Stimulated activated CD8-positive, alpha-beta memory T cell treated with anti-CD3 and anti-CD28 coated beads, Interleukin-15, amount 100 ng/mL, for 1 hour (primary cell): ENCODE data around the gene ZBTB44.
"Not testable (repeated sequence)": the region's sequence is repeated elsewhere in the genome, so short reads cannot be mapped to it uniquely, and the experiment has no call there.

Experiments used
- DNase-seq: peaks from one replicate; pipeline ENCODE4 v3.0.0-alpha.2; 2020; ENCODE audit warnings: low read depth

The ZBTB44 gene

DNA sequence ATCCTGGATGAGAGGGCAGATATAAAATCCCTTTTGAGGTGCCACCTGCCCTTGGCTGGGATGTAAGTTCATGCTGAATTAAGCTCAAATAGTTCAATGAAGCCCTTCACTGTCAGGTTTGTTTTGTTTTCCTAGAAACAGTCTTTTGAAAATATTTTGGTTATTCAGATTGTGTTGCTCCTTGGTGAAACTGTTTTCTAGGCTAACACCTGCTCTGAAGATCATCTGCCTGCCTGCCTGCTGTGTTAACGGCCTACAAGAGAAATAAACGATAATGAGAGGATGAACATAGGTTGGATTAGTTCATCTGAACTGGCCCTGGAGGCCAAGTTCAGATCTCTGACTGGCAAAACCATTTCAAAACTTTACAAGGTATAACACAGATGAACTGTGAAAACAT lies 67.4 kb downstream of the ZBTB44 start:
- DNase-seq = no peak

DNA sequence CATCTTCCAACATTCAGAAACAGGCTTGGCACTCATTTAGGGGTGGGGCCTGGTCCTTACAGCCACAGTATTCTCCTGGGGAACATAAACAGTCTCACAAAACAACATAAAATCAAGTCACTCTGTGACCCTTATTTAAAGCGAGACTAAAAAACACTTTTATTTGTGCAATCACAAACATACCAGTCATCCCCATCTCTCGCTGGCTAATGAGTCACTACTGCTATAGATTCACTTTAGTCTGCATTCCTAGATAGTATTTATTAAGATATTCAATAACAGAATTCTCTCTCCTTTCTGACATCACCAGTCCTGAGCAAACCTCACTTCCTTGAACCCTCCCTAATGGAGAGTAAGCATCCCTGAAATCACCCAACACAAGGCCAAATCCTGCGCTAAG lies 68.0 kb downstream of the ZBTB44 start:
- DNase-seq = no peak

DNA sequence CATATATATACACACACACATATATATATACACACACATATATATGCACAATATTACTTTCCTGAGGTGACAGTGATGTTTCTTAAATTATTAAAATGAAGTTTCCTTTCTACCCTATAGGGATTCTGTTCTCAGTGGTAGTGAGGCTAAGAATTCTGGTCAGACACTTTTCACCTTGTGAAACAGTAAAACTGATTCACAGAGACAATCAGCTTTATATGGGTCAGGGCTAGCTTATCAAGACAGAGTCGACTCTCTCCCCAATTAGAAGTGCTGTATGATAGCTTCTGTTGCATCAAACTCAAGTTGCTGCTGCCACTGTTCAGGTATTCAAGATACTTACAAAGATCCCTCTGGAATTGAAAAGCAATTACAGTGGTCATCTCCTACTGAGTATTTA lies 68.4 kb downstream of the ZBTB44 start:
- DNase-seq = no peak

DNA sequence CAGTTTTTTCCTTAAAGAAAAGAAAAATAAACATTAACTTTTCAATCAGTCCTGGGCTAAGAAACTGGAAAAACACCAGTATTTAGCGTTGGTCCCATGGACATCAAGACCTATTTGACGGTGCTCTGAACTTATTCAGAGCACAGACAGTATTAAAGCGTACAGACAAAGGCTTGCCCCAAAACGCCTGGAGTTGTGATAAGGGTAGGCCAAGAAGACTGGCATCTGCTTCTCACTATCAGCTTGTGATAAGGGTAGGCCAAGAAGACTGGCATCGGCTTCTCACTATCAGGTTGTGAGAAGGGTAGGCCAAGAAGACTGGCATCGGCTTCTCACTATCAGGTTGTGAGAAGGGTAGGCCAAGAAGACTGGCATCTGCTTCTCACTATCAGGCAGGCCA lies 69.3 kb downstream of the ZBTB44 start:
- DNase-seq = not testable (repeated sequence)

DNA sequence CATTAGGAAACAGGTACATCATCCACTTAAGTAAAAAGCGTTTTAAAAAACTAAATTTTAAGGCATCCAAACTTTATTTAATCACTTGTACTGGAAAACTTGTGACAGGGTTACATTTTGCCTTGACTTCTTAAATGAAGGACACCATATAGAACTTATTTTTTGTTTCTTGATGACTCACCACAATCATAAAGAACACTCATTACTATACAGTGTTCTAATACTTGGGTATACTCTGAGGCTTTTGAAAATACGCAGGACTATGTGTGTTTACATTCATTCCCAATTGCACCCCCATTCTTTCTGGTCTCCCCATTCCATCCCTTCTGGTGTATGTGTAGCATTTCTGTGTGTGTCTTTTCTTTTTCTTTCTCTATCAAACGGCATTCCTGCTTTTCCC lies 69.9 kb downstream of the ZBTB44 start:
- no peak for DNase-seq

DNA sequence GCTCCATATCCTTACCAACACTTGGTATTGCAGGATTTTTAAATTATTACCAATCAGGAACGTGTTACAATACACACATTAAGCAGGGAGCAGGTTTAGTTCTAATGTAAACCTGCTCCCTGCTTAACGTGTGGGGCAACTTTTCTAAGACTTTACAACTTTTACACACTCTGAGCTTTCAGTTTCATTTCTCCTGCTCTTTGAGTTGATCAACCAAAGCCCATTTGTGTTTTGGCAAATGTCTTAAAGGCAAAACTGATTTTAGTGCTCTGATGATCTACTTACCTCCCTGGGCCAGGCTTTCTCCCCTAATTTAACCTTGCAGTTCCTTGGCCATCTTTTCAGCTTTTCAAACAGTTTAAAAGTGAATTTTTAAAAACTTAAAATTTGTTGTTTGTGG lies 70.9 kb downstream of the ZBTB44 start:
- DNase-seq = no peak

DNA sequence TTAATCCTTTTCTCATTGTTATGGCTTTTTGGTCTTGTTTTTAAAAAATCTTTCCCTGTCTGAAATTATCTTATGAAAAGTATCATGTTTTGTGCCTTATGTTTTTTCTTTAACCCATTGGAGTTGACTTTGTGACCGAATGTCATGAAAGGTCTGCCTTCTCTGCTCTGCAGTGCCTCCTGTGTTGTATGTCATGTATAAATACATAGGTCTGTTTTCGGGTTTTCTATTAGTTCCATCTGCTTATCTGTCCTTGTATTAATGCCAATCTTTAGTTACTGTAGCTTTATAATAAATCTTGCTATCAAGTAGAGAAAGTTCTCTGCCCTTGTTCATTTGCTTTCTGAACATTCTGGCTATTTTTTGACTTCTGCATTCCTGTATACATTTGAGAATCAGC lies 73.0 kb downstream of the ZBTB44 start:
- DNase-seq = no peak

DNA sequence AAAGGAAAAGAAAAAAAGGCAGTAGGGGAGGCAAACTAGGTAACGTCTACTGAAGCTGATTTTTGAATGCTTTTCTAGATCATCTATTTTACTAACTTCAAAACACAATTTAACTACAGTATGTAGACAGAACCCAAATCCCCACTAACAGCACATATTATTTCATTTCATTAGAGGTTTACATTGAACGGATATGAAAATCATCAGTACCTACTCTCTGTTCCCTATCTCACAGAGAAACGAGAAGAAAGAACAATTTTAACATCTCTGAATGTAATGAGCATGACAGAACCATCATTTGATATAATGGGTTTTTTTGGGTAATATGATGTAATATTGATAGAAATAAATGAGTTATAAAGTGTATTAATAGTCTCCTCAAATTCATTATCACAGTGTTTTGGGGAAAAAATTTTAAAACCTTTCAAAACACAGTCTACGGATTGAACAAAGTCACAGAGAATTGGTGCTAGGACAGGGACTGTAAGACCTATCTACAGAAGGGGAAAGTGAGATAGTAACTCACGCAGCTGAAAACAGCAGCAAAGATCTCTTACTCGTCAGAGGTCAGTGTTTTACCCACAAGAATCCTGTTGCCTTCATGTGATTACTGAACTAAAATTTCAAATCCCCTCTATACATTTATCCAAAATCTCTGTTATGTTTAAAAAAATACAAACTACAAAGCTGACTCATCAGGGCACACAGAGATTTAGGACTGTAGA lies 77.3 kb downstream of the ZBTB44 start:
- no peak for DNase-seq

DNA sequence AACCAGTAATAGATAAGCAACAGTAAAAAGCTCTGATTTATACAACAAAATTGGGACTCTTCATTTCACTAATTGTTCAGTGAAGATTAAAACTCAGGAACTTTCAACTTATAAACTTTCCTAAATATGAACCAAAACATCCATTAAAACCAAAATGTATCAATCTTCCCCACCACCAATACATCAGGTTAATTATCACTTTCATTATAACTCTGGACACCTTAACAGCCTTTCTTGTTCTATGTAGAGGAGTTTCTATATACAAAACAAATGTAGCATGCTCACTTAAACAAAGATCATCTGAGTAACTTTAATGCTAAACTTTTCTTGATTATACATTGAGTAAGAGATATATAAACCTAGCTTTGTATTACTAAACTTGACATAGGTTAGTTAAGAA lies 80.4 kb downstream of the ZBTB44 start:
- DNase-seq = no peak

DNA sequence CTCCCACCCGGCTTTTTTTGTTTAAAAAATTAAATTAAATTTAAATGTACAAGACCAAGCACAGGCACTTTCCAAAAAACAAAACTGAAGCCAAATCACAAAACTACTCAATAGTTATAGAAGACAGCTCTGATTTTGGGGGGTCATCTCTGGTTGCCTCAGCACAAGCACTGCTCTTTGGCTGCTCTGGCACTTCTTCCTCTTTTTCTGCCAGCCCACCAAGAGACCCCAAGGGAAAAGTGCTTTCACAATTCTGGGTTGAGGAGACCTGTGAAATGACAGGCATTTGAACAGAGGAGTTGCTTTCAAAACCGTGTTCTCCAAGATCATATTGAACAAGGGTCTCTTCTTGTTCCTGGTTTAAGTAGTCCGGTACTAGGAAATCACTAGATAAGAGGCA lies 80.8 kb downstream of the ZBTB44 start:
- not testable (repeated sequence) for DNase-seq

DNA sequence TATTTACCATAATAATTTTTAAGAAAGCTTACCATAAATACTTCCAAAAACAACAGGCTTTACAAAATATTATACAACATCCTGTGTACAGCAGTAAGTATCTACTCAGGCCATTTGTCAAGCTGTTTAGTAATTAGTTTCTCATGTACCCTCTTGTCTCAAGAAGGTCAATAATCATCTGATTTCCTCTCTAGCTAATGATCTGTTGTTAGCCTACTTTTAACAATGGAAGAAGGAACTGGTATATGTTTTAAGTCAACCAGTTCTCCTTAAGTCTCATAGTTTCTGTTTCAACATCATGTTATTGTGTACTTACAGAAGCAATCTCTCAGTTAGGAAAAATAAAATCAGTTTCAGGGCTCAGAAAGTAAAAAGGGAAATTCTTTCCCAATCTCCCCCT lies 81.2 kb downstream of the ZBTB44 start:
- not testable (repeated sequence) for DNase-seq

DNA sequence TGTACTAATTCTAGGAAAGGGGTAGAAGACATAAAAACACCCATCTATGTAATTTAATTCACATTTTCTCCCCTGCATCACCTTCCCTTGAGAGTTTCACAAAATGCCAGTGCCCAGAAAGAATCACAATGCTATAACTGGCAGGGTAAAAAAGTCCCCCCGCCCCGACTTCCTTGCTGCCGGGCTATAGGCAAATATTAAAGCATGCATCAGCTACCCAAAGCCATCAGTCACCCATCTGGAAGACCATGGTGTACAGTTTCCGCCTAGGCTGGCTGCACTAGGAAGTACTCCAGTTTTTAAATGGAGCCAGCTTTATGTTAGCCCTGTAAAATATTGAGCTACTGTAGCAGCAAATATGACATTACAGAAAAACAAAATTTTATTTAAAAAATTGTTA lies 87.3 kb downstream of the ZBTB44 start:
- DNase-seq = no peak

DNA sequence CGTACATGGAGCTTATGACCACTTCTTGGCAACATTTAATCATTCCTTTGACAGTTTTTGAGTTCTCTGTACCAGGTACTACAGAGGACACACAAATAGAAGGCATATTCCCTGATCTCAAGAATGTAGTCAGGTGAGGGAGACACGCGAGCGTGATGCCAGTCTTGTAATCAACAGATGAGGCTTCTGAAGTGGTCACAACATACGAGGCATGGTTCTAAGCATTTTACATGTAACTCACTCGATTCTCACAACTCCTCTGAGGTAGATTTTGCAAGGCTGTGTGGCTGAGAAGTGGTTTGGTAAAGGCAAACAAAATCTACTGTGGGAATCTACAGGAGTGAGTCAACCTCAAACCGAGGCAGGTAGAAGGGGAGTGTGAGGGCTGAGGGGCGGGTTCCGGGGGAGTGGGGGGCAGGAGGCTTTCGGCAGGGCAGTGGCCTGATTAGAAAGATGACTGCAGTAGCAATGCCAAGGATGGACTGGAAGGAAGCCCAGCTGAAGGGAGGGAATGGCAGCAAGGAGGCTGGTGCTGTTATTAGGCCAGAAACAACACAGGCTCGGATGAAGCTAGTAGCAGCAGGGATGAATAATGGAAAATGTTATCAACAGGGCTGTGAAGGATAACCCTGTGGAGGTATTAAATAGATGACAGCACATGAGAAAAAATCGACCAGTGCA lies 91.3 kb downstream of the ZBTB44 start:
- no peak for DNase-seq

DNA sequence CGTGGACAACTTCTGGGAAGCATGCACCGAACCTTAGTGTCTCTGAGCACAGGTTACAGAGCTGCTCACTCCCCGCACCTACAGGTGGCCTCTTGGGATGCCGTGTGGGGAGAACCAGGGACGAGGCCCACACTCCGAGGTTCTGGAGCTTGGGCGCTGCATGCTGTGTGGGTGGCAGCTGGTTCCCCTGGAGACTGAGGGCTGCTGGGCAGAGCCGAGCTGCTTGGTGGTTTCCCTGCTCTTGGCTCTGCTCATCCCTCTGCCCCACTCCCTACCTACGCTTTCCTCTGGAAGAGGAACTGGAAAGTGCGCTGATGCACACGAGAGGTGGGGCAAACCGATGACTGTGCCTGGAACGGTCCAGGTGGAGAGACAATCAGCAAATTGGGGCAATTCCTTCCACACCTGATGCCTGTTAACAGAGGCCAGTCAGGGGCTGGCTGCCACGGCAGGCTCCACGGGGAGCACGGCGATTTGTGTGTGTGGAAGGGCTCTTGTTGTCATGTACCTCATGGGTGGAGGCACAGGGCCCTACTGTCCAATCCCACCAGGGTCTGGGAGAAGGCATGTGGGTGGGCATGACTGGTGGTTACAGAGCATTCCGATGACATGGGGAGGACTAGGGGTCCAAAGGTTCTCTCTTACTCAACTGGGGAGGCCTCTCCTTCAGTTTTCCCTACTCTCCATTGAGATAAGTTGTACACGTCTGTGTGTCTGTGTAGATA lies 94.2 kb downstream of the ZBTB44 start:
- DNase-seq = no peak

DNA sequence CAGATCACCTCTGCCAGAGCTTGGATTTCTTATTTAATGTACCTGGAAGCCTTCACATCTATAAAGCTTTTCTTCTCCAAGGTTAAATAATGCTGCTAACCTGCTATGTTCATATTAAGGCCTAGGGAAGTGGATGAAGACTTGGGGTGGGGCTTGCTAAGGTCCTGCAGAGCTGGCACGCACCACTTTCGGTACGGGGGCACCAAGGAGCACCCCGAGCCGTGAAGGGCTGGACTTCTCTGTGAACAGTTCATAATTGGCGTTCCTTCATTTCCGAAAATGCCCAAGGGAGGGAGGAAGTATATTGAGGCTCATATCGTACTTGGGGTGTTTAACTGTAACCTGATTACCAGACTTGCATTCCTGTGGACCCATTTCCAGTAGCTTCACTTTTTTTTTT lies 95.6 kb downstream of the ZBTB44 start:
- no peak for DNase-seq

DNA sequence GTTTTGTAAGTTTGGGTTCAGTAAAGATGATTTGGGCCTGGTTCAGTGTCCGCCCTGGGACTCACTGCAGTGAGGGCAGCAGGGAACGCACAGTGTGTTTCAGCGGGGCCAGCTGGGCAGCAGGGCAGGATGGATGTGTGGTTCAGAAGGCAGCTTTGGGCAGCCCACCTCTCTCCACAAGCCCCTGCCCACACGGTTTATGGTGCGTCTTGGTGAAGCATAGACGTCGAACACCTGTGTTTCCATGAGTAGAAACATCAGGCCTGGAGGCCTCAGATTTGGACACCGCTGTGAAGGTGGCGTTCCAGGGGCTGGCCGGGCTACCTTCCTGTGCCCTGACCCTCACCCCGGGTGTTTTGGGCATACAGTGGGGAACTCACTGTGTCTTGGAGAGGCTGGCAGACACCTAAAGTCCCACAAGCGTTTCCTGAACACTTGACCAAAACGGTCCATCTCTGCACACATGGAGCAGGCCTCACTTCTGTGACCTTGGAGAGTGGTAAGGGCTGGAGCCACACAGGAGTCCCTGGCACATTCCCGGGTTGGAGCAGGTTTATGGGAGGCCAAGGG lies 96.1 kb downstream of the ZBTB44 start:
- no peak for DNase-seq

DNA sequence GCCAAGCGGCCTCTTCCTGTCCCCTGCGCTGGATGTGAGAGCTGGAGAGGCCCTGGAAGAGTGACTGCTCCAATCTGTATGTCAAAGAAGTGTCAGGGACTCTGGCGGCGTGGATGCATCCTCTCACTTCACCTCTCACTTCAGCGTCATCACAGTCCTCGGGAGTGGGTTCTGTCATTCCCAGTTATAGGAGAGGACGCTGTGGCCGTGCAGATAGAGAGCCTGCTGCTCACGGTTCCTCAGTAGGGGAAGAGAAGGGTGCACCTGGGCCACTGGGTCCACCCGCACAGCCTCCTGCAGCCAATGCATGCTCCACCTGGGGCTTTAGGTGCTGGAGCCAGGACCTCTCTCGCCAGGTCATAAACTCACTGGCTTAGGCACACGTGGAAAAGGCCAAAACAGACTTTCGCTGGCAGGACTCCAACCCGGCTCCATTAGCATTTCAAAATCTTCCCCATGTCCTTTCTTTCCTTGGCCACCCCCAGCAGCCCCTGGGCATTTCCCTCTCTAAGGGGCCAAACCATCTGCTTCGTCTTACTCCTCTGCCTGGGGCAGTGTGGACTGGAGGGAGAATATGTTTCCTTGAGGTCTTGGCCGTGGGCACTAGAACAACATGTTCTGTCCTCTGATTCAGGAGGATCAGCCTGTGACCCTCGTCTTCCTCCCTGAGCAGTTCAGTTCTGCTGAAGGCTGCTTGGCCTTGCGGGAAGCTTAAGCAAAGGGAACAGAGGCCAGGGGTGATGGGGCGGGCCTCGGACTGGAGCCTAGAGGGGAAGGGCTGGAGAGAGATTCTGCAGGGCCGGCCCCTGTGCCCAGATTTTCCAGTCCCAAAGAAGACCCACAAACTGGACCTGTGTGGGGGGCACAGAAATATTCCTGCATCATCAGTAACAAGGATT lies 97.3 kb downstream of the ZBTB44 start:
- DNase-seq = no peak

DNA sequence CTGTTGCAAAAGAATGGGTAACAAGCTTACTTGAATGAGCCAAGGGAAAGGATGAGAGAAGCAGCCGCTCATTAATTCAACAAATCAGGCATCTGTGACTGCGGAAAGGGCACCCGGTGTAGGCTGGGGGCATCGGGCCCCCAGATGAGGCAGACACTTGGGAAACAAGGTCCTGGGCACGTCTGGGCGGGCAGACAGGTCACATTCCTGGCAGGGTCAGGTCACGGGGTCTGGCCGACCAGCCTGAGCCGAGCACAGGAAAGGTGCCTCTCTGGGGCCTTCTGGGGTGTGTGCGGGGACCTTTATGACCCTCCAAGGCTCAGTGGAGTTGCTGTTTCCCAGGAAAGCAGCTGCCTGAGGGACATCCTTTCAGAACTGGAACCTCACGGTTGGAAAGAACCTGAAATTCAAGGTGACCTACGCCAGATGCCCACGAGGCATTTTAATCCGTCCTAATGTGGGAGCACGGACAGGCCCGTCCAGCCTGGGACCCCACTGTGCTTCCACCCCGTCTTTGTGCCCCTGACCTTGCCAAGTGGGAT lies 98.1 kb downstream of the ZBTB44 start:
- no peak for DNase-seq

DNA sequence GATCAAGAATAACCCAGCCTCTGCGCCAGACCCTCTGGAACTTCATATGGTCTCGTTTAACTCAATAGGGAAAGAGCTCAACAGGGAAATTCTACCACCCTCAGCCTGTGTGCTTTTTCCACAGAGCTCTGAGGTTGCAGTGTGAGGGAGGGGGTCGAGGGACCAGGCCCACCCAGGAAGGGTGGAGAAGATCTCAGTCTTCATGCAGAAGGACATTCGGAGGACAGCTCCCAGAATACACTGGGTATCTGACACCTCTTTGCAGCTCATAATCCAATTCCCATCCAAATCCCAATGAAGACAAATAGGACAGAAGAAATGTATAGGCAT lies 98.5 kb downstream of the ZBTB44 start:
- no peak for DNase-seq

DNA sequence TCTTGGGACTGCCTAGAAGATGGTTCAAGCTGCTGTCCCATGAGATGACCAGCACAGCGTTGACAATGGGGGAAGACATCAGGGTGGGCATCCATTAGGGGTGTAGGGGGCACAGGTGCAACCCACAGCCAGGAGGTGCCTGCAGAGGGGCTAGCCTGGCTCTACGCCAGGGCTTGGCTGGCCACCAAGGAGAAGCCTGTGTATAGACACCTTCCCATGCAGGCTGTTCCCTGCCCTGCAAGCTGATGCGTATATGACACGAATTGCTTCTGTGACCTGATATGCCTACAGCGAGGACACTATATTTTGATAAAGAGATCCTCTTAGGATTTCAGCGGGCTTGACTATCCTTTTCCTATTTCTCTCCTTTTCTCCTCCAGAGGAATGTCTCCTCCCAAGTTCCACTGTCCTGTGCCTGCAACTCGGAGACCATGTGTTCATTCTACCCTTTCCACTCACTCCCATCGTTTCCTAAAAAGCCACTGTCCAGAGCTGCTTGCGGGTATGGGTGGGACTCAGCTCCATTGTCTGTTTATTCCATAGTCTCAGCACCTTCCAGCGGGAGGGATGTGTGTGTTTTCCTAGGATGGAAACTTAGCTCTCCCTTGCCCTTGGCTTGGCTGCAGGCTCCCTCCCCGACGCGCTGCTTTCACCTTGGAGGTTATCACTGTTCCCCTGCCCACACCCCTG lies 99.0 kb downstream of the ZBTB44 start:
- no peak for DNase-seq

DNA sequence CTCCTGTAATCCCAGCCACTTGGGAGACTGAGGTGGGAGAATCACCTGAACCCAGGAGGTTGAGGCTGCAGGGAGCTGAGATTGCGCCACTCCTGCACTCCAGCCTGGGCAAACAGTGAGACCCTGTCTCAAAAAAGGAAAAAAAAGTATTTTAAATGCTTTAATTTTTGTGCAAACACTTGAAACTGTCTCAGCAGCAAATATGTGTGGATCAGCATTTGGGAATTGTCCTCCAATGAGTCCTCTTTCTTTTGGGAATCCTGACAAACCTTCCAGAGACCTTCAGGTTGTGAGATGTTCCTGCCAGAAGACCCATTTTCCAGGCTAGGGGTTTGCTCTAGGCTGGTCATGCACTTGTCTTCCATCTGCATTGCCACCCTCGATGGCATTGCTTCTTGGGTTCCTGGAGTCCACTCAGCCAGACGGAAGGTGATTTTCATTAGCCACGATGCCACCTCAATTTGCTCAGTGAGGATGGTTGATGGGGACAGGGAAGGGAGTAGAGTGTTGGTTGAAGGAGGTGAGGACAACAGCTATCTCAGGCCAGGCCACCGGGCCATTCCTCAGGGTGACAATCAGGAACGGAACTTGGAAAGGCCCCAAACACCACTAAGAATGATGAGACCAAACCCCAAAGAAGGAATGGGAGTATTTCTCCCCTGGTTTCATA lies 99.7 kb downstream of the ZBTB44 start:
- no peak for DNase-seq
